ENCODE results near the gene OR51D1.

OR51D1 gene

GRCh38 chr11:4644233-4644632 lies 7.0 kb downstream of the OR51D1 start:
- Histone ChIP-seq H3K36me3 (ENCODE audit: control insufficient read depth in 1 of 2, insufficient read depth in 2 of 2, low read length in 2 of 2) (no peaks in the 10 kb centered on the region), H3K9me3 (ENCODE audit: control insufficient read depth in 1 of 2, low read length in 2 of 2) (no peaks in the 10 kb centered on the region), H3K27me3 (ENCODE audit: control insufficient read depth in 1 of 2, insufficient read depth in 2 of 2, low read length in 2 of 2) (peaks cover 4 to 9% of the 10 kb centered on the region in 2 donors), H3K27ac (ENCODE audit: low read depth, low read length) (no peak overlapping the region), H3K9ac (ENCODE audit: low read depth in 1 of 2, low read length in 2 of 2) (no peak overlapping the region), H3K4me1 (ENCODE audit: control insufficient read depth in 1 of 2, insufficient read depth in 2 of 2, low read length in 2 of 2) (no peaks in the 10 kb centered on the region), H3K4me3 (ENCODE audit: low read depth in 1 of 2, low read length in 2 of 2) (no peak overlapping the region)

DNA sequence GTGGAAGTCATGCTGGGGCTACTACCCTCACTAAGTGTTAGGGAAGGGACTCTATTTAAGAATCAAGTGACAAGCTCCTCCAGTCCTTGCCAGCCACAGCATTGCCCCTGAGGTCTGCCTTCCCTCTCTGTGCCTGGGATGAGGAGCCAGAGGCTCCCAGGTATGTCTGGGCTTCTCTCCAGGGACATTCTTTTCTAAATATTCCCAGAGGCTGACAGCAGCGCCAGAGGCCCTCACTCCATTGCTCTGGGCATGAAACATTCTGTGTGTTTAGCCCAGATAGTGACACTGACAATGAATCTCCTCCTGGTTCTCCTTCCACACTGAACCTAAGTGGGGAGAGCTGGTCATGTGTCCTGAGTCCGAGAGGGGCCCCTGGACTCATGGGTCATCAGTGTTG lies 8.7 kb downstream of the OR51D1 start:
- no peaks in the 10 kb centered on the region for H3K4me1 ChIP-seq (ENCODE audit: control insufficient read depth in 1 of 2, insufficient read depth in 2 of 2, low read length in 2 of 2)

GRCh38 chr11:4647766-4648165 lies 10.5 kb downstream of the OR51D1 start:
- Histone ChIP-seq H3K27me3 (ENCODE audit: control insufficient read depth in 1 of 2, insufficient read depth in 2 of 2, low read length in 2 of 2) (peaks cover 0 to 5% of the 10 kb centered on the region in 2 donors), H3K36me3 (ENCODE audit: control insufficient read depth in 1 of 2, insufficient read depth in 2 of 2, low read length in 2 of 2) (no peaks in the 10 kb centered on the region), H3K4me1 (ENCODE audit: control insufficient read depth in 1 of 2, insufficient read depth in 2 of 2, low read length in 2 of 2) (no peaks in the 10 kb centered on the region), H3K4me3 (ENCODE audit: low read depth in 1 of 2, low read length in 2 of 2) (no peak overlapping the region), H3K9ac (ENCODE audit: low read depth in 1 of 2, low read length in 2 of 2) (no peak overlapping the region), H3K9me3 (ENCODE audit: control insufficient read depth in 1 of 2, low read length in 2 of 2) (no peaks in the 10 kb centered on the region), H3K27ac (ENCODE audit: low read depth, low read length) (no peak overlapping the region)

More for the DNA sequence above, 8.7 kb downstream of the OR51D1 start:
- H3K27ac ChIP-seq (ENCODE audit: low read depth, low read length): no peak overlapping the region
- no peak overlapping the region for H3K4me3 ChIP-seq (ENCODE audit: low read depth in 1 of 2, low read length in 2 of 2)
- no peaks in the 10 kb centered on the region for H3K36me3 ChIP-seq (ENCODE audit: control insufficient read depth in 1 of 2, insufficient read depth in 2 of 2, low read length in 2 of 2)
- H3K9ac ChIP-seq (ENCODE audit: low read depth in 1 of 2, low read length in 2 of 2): no peak overlapping the region
- H3K27me3 ChIP-seq (ENCODE audit: control insufficient read depth in 1 of 2, insufficient read depth in 2 of 2, low read length in 2 of 2): peaks cover 4 to 6% of the 10 kb centered on the region in 2 donors
- H3K9me3 ChIP-seq (ENCODE audit: control insufficient read depth in 1 of 2, low read length in 2 of 2): no peaks in the 10 kb centered on the region

DNA sequence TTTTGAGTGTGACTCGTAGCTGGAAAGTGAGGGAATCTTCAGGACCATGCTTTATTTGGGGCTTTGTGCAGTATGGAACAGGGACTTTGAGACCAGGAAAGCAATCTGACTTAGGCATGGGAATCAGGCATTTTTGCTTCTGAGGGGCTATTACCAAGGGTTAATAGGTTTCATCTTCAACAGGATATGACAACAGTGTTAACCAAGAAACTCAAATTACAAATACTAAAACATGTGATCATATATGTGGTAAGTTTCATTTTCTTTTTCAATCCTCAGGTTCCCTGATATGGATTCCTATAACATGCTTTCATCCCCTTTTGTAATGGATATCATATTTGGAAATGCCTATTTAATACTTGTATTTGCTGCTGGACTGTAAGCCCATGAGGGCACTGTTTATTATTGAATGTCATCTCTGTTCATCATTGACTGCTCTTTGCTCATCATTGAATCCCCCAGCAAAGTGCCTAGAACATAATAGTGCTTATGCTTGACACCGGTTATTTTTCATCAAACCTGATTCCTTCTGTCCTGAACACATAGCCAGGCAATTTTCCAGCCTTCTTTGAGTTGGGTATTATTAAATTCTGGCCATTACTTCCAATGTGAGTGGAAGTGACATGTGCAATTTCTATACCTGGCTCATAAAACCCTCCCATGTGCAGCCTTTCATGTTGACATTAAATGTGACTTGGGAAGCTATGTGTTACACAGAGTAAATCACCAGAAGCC lies 17.5 kb downstream of the OR51D1 start:
- H3K9me3 ChIP-seq (ENCODE audit: control insufficient read depth in 1 of 2, low read length in 2 of 2): no peaks in the 10 kb centered on the region
- no peak overlapping the region for H3K9ac ChIP-seq (ENCODE audit: low read depth in 1 of 2, low read length in 2 of 2)
- no peaks in the 10 kb centered on the region for H3K4me1 ChIP-seq (ENCODE audit: control insufficient read depth in 1 of 2, insufficient read depth in 2 of 2, low read length in 2 of 2)
- H3K36me3 ChIP-seq (ENCODE audit: control insufficient read depth in 1 of 2, insufficient read depth in 2 of 2, low read length in 2 of 2): no peaks in the 10 kb centered on the region
- no peaks in the 10 kb centered on the region for H3K27me3 ChIP-seq (ENCODE audit: control insufficient read depth in 1 of 2, insufficient read depth in 2 of 2, low read length in 2 of 2)
- no peak overlapping the region for H3K27ac ChIP-seq (ENCODE audit: low read depth, low read length)
- no peak overlapping the region for H3K4me3 ChIP-seq (ENCODE audit: low read depth in 1 of 2, low read length in 2 of 2)

DNA sequence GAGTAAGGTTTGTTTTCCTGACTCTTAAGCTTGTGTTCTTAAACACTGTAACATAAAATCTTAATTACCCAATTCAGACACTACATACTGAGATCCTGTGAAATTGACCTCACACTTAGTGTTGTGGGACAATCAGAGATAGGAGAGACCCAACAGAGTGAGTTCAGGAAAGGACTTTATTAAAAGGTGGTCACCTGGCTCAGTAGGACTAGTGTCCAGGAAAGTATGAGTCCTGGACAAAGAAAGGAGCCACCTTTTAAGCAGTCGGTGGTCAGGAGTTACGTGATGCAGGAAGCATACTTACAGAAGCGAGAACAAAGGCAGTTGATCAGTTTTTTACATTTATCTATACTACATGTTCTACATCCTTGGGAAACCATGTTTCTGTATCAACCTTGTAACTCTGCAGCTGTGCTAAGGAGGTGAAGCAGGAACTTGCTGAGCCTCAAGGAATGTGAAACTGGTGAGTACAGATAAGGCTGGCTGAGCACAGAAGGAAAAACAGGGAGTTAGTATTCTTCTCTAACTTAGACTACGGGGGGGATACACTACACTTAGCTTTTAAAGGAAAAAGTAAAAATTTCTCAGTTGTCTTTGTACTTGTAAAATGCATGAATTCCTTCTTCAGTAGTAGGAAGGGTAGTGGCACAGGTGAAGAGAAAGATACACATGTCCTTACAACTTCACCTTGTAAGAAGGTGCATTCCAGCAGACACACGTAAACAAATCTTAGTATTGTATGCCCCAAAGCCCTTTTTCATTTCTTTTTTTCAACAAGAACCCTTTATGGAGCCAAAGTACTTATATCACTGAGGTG lies 21.6 kb downstream of the OR51D1 start:
- Histone ChIP-seq H3K9ac (ENCODE audit: low read depth in 1 of 2, low read length in 2 of 2) (no peak overlapping the region), H3K9me3 (ENCODE audit: control insufficient read depth in 1 of 2, low read length in 2 of 2) (no peaks in the 10 kb centered on the region), H3K27ac (ENCODE audit: low read depth, low read length) (no peak overlapping the region), H3K4me1 (ENCODE audit: control insufficient read depth in 1 of 2, insufficient read depth in 2 of 2, low read length in 2 of 2) (no peaks in the 10 kb centered on the region), H3K36me3 (ENCODE audit: control insufficient read depth in 1 of 2, insufficient read depth in 2 of 2, low read length in 2 of 2) (no peaks in the 10 kb centered on the region), H3K27me3 (ENCODE audit: control insufficient read depth in 1 of 2, insufficient read depth in 2 of 2, low read length in 2 of 2) (peaks cover 0 to 4% of the 10 kb centered on the region in 2 donors), H3K4me3 (ENCODE audit: low read depth in 1 of 2, low read length in 2 of 2) (no peak overlapping the region)

GRCh38 chr11:4662876-4663275 lies 25.6 kb downstream of the OR51D1 start:
- Histone ChIP-seq H3K27me3 (ENCODE audit: control insufficient read depth in 1 of 2, insufficient read depth in 2 of 2, low read length in 2 of 2) (peaks cover 0 to 4% of the 10 kb centered on the region in 2 donors), H3K9ac (ENCODE audit: low read depth in 1 of 2, low read length in 2 of 2) (no peak overlapping the region), H3K27ac (ENCODE audit: low read depth, low read length) (no peak overlapping the region), H3K4me3 (ENCODE audit: low read depth in 1 of 2, low read length in 2 of 2) (no peak overlapping the region), H3K36me3 (ENCODE audit: control insufficient read depth in 1 of 2, insufficient read depth in 2 of 2, low read length in 2 of 2) (no peaks in the 10 kb centered on the region), H3K9me3 (ENCODE audit: control insufficient read depth in 1 of 2, low read length in 2 of 2) (no peaks in the 10 kb centered on the region), H3K4me1 (ENCODE audit: control insufficient read depth in 1 of 2, insufficient read depth in 2 of 2, low read length in 2 of 2) (no peaks in the 10 kb centered on the region)

DNA sequence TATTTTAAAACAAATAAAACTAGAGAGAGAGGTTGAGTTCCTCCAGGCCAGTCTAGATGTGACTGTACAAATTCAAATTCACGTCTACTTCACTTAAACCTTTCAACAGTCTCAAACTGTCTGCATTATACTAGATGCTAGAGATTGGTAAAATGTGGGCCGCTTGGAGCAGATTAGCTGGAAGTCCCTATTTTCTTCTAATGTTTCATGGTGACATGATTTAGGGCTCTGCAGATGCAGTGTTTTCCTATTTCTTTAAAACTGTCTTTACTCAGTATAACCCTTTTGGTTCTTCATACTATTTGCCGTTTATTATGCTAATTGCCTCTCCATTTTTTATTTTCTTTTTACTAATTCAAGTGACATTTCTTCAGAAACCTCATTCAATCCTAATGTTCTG lies 26.9 kb downstream of the OR51D1 start:
- peaks cover 0 to 4% of the 10 kb centered on the region in 2 donors for H3K27me3 ChIP-seq (ENCODE audit: control insufficient read depth in 1 of 2, insufficient read depth in 2 of 2, low read length in 2 of 2)
- no peaks in the 10 kb centered on the region for H3K9me3 ChIP-seq (ENCODE audit: control insufficient read depth in 1 of 2, low read length in 2 of 2)
- no peak overlapping the region for H3K4me3 ChIP-seq (ENCODE audit: low read depth in 1 of 2, low read length in 2 of 2)
- H3K27ac ChIP-seq (ENCODE audit: low read depth, low read length): no peak overlapping the region
- H3K36me3 ChIP-seq (ENCODE audit: control insufficient read depth in 1 of 2, insufficient read depth in 2 of 2, low read length in 2 of 2): no peaks in the 10 kb centered on the region
- H3K9ac ChIP-seq (ENCODE audit: low read depth in 1 of 2, low read length in 2 of 2): no peak overlapping the region
- no peaks in the 10 kb centered on the region for H3K4me1 ChIP-seq (ENCODE audit: control insufficient read depth in 1 of 2, insufficient read depth in 2 of 2, low read length in 2 of 2)

- Histone ChIP-seq H3K9me3 (ENCODE audit: control insufficient read depth in 1 of 2, low read length in 2 of 2) (no peaks in the 10 kb centered on the region), H3K27me3 (ENCODE audit: control insufficient read depth in 1 of 2, insufficient read depth in 2 of 2, low read length in 2 of 2) (peaks cover 0 to 4% of the 10 kb centered on the region in 2 donors), H3K27ac (ENCODE audit: low read depth, low read length) (no peak overlapping the region), H3K4me3 (ENCODE audit: low read depth in 1 of 2, low read length in 2 of 2) (no peak overlapping the region), H3K9ac (ENCODE audit: low read depth in 1 of 2, low read length in 2 of 2) (no peak overlapping the region), H3K4me1 (ENCODE audit: control insufficient read depth in 1 of 2, insufficient read depth in 2 of 2, low read length in 2 of 2) (no peaks in the 10 kb centered on the region), H3K36me3 (ENCODE audit: control insufficient read depth in 1 of 2, insufficient read depth in 2 of 2, low read length in 2 of 2) (no peaks in the 10 kb centered on the region)
Observed at GRCh38 chr11:4664786-4665185, 27.5 kb downstream of the OR51D1 start.

GRCh38 chr11:4665424-4665823 lies 28.1 kb downstream of the OR51D1 start:
- Histone ChIP-seq H3K9me3 (ENCODE audit: control insufficient read depth in 1 of 2, low read length in 2 of 2) (no peaks in the 10 kb centered on the region), H3K36me3 (ENCODE audit: control insufficient read depth in 1 of 2, insufficient read depth in 2 of 2, low read length in 2 of 2) (no peaks in the 10 kb centered on the region), H3K9ac (ENCODE audit: low read depth in 1 of 2, low read length in 2 of 2) (no peak overlapping the region), H3K27ac (ENCODE audit: low read depth, low read length) (no peak overlapping the region), H3K4me1 (ENCODE audit: control insufficient read depth in 1 of 2, insufficient read depth in 2 of 2, low read length in 2 of 2) (no peaks in the 10 kb centered on the region), H3K4me3 (ENCODE audit: low read depth in 1 of 2, low read length in 2 of 2) (no peak overlapping the region), H3K27me3 (ENCODE audit: control insufficient read depth in 1 of 2, insufficient read depth in 2 of 2, low read length in 2 of 2) (peaks cover 0 to 4% of the 10 kb centered on the region in 2 donors)

- no peaks in the 10 kb centered on the region for H3K36me3 ChIP-seq (ENCODE audit: control insufficient read depth in 1 of 2, insufficient read depth in 2 of 2, low read length in 2 of 2)
- H3K9ac ChIP-seq (ENCODE audit: low read depth in 1 of 2, low read length in 2 of 2): no peak overlapping the region
- H3K27me3 ChIP-seq (ENCODE audit: control insufficient read depth in 1 of 2, insufficient read depth in 2 of 2, low read length in 2 of 2): peaks cover 0 to 3% of the 10 kb centered on the region in 2 donors
- H3K9me3 ChIP-seq (ENCODE audit: control insufficient read depth in 1 of 2, low read length in 2 of 2): no peaks in the 10 kb centered on the region
- H3K4me1 ChIP-seq (ENCODE audit: control insufficient read depth in 1 of 2, insufficient read depth in 2 of 2, low read length in 2 of 2): no peaks in the 10 kb centered on the region
- no peak overlapping the region for H3K27ac ChIP-seq (ENCODE audit: low read depth, low read length)
- no peak overlapping the region for H3K4me3 ChIP-seq (ENCODE audit: low read depth in 1 of 2, low read length in 2 of 2)
Observed at GRCh38 chr11:4671741-4672140, 34.5 kb downstream of the OR51D1 start.
